ENCODE measurements around the gene C6orf62.
"Not testable (repeated sequence)": the region's sequence is repeated elsewhere in the genome, so short reads cannot be mapped to it uniquely, and the experiment has no call there.

The C6orf62 gene

DNA sequence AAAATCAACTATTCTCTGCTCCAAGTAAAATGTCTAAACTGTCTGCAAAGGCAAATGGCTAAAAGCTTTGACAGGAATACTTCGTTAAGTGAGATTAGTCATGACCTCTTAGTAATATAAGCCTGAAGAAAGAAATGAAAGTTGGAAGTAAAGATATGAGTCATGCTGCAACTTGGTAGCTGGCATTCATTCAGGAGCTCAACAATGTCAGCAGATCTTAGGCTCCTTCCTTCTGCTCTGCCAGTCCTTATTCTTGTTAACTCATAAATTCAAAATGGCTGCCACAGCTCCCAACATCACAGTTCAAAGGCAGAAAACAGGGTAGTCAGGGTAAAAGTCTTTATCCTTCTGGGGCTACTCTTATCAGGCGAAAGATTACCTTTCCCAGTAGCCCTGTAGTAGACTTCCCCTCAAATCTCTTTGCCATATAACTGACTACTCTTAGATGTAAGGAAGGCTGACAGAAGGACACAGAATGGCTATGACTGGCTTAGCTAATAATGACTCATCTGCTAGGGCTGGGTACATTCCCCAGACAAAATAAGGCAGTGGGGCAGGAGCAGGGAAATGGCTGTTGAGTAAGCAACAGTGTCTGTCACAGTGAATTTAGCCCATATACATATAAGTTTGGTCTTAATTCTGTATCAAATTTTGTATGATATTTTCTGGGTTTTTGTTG, 24.4 kb upstream of the C6orf62 start:
- DNase-seq (ENCODE audit: low read depth) = peak; percentile 93

GRCh38 chr6:24742216-24742738, 23.3 kb upstream of the C6orf62 start:
- DNase-seq (ENCODE audit: low read depth) = no peak

GRCh38 chr6:24740861-24741260, 21.9 kb upstream of the C6orf62 start:
- no peak for DNase-seq (ENCODE audit: low read depth)

- DNase-seq (ENCODE audit: low read depth) = no peak
Observed at GRCh38 chr6:24738741-24739140, 19.8 kb upstream of the C6orf62 start.

DNA sequence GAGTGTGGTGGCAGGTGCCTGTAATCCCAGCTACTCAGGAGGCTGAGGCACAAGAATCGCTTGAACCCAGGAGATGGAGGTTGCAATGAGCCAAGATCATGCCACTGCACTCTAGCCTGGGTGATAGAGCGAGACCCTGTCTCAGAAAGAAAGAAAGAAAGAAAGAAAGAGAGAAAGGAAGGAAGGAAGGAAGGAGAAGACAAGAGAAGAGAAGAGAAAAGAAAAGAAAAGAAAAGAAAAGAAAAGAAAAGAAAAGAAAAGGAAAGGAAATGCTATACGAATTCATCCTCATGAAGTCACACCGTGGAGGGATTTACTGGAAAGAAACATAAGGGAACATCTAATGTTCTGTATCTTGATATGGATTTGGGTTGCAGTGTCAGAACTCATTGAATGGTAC, 15.8 kb upstream of the C6orf62 start:
- DNase-seq (ENCODE audit: low read depth) = not testable (repeated sequence)

DNA sequence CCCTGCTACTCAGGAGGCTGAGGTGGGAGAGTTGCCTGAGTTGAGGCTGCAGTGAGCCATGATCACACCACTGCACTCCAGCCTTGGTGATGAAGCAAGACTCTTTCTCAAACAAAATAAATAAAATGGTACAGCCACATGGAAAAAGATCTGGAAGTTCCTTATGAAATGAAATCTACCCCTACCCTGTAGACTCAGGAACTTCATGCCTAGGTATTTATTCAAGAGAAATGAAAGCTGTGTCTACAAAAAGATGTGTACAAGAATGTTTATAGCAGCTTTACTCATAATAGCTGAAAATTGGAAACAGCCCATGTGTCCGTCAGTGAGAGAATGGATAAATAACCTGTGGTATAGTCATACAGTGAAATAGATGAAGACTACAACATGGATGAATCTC, 15.2 kb upstream of the C6orf62 start:
- no peak for DNase-seq (ENCODE audit: low read depth)

DNA sequence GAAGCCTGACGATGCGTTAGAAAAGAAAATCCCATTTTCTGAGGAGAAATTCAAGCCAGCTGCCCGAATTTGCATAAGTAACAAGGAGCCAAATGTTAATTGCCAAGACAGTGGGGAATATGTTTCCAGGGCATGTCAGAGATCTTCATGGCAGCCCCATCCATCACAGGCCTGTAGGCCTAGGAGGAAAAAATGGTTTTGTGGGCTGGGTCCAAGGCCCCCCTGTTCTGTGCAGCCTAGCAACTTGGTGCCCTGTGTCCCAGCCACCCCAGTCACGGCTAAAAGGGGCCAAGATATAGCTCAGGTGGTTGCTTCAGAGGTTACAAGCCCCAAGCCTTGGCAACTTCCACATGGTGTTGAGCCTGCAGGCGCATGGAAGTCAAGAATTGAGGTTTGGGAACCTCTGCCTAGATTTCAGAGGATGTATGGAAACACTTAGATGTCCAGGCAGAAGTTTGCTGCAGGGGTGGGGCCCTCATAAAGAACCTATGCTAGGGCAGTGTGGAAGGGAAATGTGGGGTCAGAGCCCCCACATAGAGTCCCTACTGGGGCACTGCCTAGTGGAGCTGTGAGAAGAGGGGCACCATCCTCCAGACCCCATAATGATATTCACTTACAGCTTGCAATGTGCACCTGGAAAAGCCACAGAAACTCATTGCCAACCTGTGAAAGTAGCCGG, 12.6 kb upstream of the C6orf62 start:
- DNase-seq (ENCODE audit: low read depth) = not testable (repeated sequence)

GRCh38 chr6:24730653-24731052, 11.7 kb upstream of the C6orf62 start:
- not testable (repeated sequence) for DNase-seq (ENCODE audit: low read depth)

GRCh38 chr6:24723270-24723669, 4.3 kb upstream of the C6orf62 start:
- no peak for DNase-seq (ENCODE audit: low read depth)

GRCh38 chr6:24721461-24722215, 2.7 kb upstream of the C6orf62 start:
- no peak for DNase-seq (ENCODE audit: low read depth)

- peak; percentile 100 for DNase-seq (ENCODE audit: low read depth)
Observed at GRCh38 chr6:24720604-24721460, 1.9 kb upstream of the C6orf62 start.

DNA sequence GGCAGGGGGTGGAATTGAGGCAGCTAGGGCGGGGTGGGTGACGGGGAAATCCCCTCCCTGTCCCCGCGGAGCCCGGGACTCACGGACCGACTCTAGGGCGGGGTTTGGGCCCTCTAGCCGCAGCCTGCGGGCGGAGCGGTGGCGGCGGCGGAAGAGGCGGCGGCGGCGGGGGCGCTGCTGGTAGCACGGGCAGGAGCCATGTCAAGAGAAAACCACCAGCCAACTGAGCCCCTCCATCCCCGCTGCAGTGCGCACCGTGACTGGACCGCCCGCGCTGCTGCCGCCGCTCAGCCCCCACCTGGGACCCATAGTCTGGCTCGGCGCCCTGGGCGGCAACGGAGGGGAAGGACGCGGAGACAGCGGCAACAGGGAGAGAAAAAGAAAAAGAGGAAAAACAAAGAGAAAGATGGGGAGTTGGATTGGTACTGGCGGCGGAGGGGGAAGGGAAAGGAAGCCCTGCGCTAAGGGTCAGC, 1.2 kb upstream of the C6orf62 start:
- DNase-seq (ENCODE audit: low read depth) = peak; percentile 60

DNA sequence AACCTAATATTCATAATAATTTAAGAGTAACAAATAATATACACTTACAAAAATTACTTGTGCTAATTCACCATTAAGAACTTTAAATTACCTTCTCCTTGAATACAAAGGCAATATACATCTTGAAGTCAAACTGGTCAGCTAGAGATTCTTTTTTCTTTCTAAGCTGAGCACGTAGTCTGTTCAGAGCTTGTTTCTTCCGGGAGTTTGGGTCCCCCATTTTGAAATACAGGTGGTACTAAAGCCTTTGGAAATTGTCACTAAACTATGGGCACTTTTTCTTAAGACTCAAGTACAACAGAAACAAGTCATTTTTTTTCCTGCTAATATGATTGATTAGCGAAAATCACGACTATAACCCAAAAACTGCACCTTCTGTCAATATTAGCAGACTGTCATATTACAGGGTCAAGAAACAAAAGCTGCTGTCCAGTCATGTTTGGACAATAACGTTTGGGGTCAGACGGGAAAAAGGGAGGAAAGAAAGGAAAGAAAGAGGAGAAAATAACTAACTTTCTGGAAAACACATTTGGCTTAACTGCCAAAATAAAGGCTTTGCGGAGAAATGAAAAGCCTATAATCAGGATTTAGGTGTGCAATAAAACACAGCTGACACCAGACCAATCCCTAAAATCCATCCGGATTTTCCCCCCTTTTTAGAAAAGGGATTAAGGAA, 367 bp downstream of the C6orf62 start:
- no peak for DNase-seq (ENCODE audit: low read depth)

DNA sequence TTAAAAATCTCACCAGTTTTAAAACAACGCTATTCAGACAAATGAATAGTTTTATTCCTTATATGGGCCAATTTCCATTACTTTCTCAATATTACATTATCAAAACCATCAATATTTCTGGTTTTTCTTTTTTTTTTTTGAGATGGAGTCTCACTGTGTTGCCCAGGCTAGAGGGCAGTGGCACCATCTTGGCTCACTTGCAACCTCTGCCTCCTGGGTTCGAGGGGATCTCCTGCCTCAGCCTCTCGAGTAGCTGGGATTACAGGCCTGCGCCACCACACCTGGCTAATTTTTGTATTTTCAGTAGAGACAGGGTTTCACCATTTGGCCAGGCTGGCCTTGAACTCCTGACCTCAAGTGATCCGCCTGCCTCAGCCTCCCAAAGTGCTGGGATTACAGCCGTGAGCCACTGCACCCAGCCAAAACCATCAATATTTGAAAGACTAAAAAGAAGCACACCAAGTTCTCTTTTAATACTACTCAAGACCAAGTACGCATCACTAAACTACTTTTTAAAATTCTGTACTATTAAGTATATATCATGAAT, 2.3 kb downstream of the C6orf62 start:
- DNase-seq (ENCODE audit: low read depth) = not testable (repeated sequence)

- no peak for DNase-seq (ENCODE audit: low read depth)
Observed at GRCh38 chr6:24710519-24711303, 8.2 kb downstream of the C6orf62 start.

- DNase-seq (ENCODE audit: low read depth) = no peak
Observed at GRCh38 chr6:24709014-24709711, 9.8 kb downstream of the C6orf62 start.

GRCh38 chr6:24708612-24709011, 10.3 kb downstream of the C6orf62 start:
- no peak for DNase-seq (ENCODE audit: low read depth)

GRCh38 chr6:24704468-24704867, 14.5 kb downstream of the C6orf62 start:
- DNase-seq (ENCODE audit: low read depth) = no peak

GRCh38 chr6:24702720-24703282, 16.2 kb downstream of the C6orf62 start:
- DNase-seq (ENCODE audit: low read depth) = no peak
